Thyroid gland (tissue), 4 donors: Measurements from ENCODE around the gene RDH8. TPM values are rescaled to one million over a fixed set of nuclear protein-coding genes. Genes with fewer than 3 reads are reported as not detected.

Experiments
- DNase-seq, 2 donors: peaks; one replicate each; pipeline ENCODE4 v3.0.0-alpha.2; 2019
- H3K27ac ChIP-seq, 3 donors: fragments of 200-600 bp; sonication (generic); 1 replicate in 2 of 3; 2 replicates in 1 of 3; pipeline ENCODE4 v1.5.1; 2016 to 2019; ENCODE audit warnings: mild to moderate bottlenecking in 1 of 3, moderate library complexity in 1 of 3
- H3K27me3 ChIP-seq: fragments of 200-600 bp; sonication (generic); one replicate; pipeline ENCODE4 v1.5.1; 2019
- H3K36me3 ChIP-seq, 2 donors: fragments of 200-600 bp; sonication (generic); one replicate each; pipeline ENCODE4 v1.5.1; 2016 to 2019
- H3K4me1 ChIP-seq, 2 donors: fragments of 200-600 bp; sonication (generic); one replicate each; pipeline ENCODE4 v1.5.1; 2017 to 2019
- H3K4me3 ChIP-seq, 3 donors: fragments of 200-600 bp; sonication (generic); replicated peaks in 1 of 3; 1 replicate in 2 of 3; 2 replicates in 1 of 3; pipeline ENCODE4 v1.5.1; 2016; ENCODE audit warnings: mild to moderate bottlenecking in 1 of 3
- H3K9me3 ChIP-seq: fragments of 200-600 bp; sonication (generic); one replicate; pipeline ENCODE4 v1.5.1; 2017
- POLR2A ChIP-seq, 2 donors: fragments of 450-650 bp; IDR thresholded peaks; one replicate each; pipeline ENCODE4 v1.6.1; 2017; ENCODE audit warnings: antibody characterized with exemption in 2 of 2, mild to moderate bottlenecking in 2 of 2, moderate library complexity in 1 of 2
- WGBS, 2 donors: methylation state at CpG; one replicate each; pipeline ENCODE4 v1.1.5; 2017; 5-methylcytosine and 5-hydroxymethylcytosine counted together
- intact Hi-C: fragments of 100-400 bp; cut with DNase I; formaldehyde crosslinking; loops from one replicate; pipeline ENCODE4 v1.15.1; 2023
- total RNA-seq, 4 donors: library from RNA; depleted of rRNA; stranded (reverse); fragments of >200 nt; gene quantifications; one replicate each; pipeline ENCODE4 v1.2.3, GENCODE V29; 2016
- TF ChIP-seq, protein P1 (sequence below), 6 experiments: fragments of 200-600 bp in 3 of 6; fragments of 450-650 bp in 3 of 6; sonication (generic) in 3 of 6; IDR thresholded peaks; one replicate each; pipeline ENCODE4 v1.5.1; 2016 to 2019; ENCODE audit warnings: antibody characterized with exemption in 6 of 6, mild to moderate bottlenecking in 2 of 6, inconsistent platforms in 1 of 6, moderate library complexity in 1 of 6

The RDH8 gene
- total RNA-seq, 4 donors from 2014 or later: not detected

DNA sequence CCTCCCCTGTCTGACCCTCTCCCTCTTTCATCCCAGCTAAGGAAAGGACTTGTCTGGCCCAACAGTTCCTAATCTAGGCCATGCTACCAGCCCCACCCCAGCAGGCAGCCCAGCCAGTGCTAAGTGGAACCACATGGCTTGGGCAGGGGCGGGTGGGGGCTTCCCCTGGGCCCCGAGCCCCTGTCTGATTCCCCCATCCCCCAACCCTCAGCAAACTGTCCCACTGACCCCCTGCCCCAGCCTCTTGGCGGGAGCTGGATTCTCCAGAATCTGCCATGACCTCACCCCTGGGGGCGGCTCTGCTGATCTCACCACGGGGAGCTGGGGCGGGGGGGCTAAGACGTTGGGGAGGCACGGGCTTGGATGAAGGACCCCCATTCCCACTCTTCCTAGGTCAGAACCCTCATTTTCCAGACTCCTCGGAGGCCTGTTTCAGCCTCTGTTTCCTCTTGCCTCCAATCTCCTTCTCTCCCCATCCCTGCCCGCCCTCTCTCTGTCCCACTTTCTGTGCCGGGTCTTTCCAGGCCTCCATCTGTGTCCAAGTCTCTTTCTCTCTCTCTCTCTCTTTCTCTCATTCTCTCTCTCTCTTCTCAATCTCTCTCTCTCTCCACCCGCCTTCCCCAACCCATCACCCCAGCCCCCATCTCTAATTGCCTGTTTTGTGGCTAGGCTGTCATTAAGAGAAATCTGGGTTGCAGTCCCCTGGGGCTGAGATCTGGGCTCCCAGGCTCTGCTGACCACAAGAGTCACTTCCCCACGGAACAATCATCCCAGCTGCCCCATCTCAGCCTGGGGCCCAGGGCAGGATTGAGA, 5.7 kb upstream of the RDH8 start:
- Histone ChIP-seq H3K4me1 (peaks cover 0 to 4% of the 10 kb centered on the region in 2 donors), H3K36me3 (no peaks in the 10 kb centered on the region), H3K9me3 (no peaks in the 10 kb centered on the region), H3K4me3 (no peak overlapping the region), H3K27ac (peak overlapping the region; percentile 13 to 49 (median 44)), H3K27me3 (peaks cover 4% of the 10 kb centered on the region)
- TF ChIP-seq, protein P1, sequence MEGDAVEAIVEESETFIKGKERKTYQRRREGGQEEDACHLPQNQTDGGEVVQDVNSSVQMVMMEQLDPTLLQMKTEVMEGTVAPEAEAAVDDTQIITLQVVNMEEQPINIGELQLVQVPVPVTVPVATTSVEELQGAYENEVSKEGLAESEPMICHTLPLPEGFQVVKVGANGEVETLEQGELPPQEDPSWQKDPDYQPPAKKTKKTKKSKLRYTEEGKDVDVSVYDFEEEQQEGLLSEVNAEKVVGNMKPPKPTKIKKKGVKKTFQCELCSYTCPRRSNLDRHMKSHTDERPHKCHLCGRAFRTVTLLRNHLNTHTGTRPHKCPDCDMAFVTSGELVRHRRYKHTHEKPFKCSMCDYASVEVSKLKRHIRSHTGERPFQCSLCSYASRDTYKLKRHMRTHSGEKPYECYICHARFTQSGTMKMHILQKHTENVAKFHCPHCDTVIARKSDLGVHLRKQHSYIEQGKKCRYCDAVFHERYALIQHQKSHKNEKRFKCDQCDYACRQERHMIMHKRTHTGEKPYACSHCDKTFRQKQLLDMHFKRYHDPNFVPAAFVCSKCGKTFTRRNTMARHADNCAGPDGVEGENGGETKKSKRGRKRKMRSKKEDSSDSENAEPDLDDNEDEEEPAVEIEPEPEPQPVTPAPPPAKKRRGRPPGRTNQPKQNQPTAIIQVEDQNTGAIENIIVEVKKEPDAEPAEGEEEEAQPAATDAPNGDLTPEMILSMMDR (IDR thresholded peaks at IDR 0.05): no peak
- DNase-seq: peak in 1 of 2 donors; percentile 3
- intact Hi-C loops: no loop called here
- WGBS, 2 donors: 33 to 39% methylated on average over 12 to 13 of the region's 13 CpGs

DNA sequence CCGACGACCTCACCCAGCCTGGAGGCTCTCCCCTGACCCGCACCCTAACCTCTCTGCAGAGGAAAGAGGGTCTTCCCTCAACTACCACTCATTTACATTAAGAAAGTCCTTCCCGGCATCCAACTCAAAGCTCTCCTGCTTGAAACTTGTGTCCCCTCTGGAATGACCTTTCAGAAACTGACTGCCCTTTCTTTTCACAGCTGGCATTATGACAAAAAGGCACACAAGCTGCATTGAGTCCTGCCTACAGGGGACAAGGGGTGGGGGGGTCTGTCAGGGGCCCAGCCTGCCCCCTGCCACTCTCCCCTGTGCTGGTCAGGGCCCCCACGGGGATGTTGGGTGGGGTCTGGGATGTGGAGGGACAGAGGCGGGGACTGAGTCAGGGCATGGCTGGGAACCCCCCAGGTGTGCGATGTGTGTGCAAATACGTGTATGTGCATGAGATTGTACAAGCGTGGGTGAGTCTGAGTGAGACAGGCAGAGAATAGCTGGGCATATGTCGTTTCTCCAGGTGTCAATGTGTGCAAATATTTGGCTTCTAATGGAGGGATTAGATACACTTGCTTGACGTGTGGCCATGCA, 5.0 kb upstream of the RDH8 start:
- 38 to 52% methylated on average over 11 of the region's 11 CpGs for whole genome bisulfite sequencing, 2 donors
- no peaks in the 10 kb centered on the region for H3K36me3 ChIP-seq
- intact Hi-C loops: no loop called here
- H3K27me3 ChIP-seq: peaks cover 4% of the 10 kb centered on the region
- no peak overlapping the region for H3K4me3 ChIP-seq
- no peak for DNase-seq
- H3K4me1 ChIP-seq: peaks cover 0 to 4% of the 10 kb centered on the region in 2 donors
- peak overlapping the region in 2 of 3 donors; percentile 49 to 58 for H3K27ac ChIP-seq
- TF ChIP-seq, protein P1 (IDR thresholded peaks at IDR 0.05): no peak
- TF ChIP-seq POLR2A (IDR thresholded peaks at IDR 0.05): no peak
- H3K9me3 ChIP-seq: no peaks in the 10 kb centered on the region

DNA sequence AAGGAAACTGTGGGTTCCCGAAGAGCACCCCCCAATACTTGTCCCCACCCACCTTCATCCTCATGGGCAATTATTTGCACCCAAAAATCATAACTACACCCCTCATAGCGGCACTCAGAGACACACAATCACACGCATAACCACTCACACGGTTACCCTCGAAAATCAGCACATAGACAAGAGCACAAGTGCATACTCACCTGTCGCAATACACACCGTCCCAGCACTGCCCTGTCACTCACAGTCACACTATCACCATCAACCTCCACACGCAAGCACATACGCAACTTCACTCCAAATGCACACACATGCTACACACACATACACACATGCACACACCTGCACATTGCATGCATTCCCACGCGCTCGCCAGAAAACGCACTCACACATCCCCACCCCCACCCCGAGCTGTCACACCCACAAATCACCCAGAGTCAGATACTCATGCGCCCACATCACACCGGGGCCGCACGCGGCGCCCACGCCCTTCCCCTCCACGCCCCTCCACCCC, 3.5 kb upstream of the RDH8 start:
- H3K27ac ChIP-seq: no peak overlapping the region
- no peaks in the 10 kb centered on the region for H3K9me3 ChIP-seq
- WGBS, 2 donors: 11 to 12% methylated on average over 17 to 21 of the region's 22 CpGs
- DNase-seq: no peak
- intact Hi-C loops: no loop called here
- H3K36me3 ChIP-seq: no peaks in the 10 kb centered on the region
- TF ChIP-seq POLR2A (IDR thresholded peaks at IDR 0.05): no peak
- TF ChIP-seq, protein P1 (IDR thresholded peaks at IDR 0.05): no peak
- H3K4me3 ChIP-seq: peak overlapping the region in 1 of 3 donors; percentile 21
- H3K27me3 ChIP-seq: peaks cover 4% of the 10 kb centered on the region
- H3K4me1 ChIP-seq: peaks cover 0 to 4% of the 10 kb centered on the region in 2 donors

DNA sequence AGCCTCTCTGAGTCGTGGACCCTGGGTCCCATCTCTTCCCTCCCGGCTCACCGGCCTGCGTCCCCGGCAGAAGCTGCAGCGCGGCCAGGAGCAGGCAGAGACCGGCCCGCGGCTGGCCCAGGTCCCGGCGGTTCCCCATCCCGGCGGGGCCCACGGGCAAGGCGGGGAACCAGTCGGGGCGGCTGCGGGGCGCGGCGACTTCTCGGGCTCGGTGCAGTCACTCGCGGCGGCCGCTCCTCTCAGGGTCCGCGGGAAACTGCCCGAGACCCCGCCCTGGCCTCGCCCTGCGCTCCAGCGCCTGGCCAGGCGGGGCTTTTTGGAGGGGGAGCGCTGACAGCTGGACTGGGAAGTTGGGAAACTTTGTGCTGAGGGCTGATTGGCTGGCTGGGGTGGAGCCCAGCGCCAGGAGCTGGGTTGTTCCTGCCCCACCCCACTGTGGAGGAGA, 3.0 kb upstream of the RDH8 start, which contains the start of gene COL5A3:
COL5A3 (minus strand) TSS at position 258 of the 445 bp plus-strand sequence; CDS start at position 139, 119 bp downstream.
- 0 to 2% methylated on average over 5 to 13 of the region's 38 CpGs for WGBS, 2 donors
- TF ChIP-seq, protein P1 (IDR thresholded peaks at IDR 0.05): no peak
- no peak for TF ChIP-seq POLR2A (IDR thresholded peaks at IDR 0.05)
- H3K4me3 ChIP-seq: peak within 1 kb of the TSS in 1 of 3 donors; percentile 21
- DNase-seq: peak in 1 of 2 donors; percentile 5
- no peaks in the 10 kb centered on the region for H3K9me3 ChIP-seq
- intact Hi-C loops: no loop called here
- peaks cover 0 to 4% of the 10 kb centered on the region in 2 donors for H3K4me1 ChIP-seq
- H3K36me3 ChIP-seq: no peaks in the 10 kb centered on the region
- H3K27ac ChIP-seq: no peak within 1 kb of the TSS
- H3K27me3 ChIP-seq: peaks cover 4% of the 10 kb centered on the region
